Activated CD4-positive, alpha-beta T cell treated with anti-CD3 and anti-CD28 coated beads, Interleukin-2, amount 50 U/mL, for 1 hour (primary cell): ENCODE measurements around the gene IFT88.
"Not testable (repeated sequence)": the region's sequence is repeated elsewhere in the genome, so short reads cannot be mapped to it uniquely, and the experiment has no call there.

Experiments
- DNase-seq: peaks from one replicate; pipeline ENCODE4 v3.0.0-alpha.2; 2020

The IFT88 gene

GRCh38 chr13:20647758-20648157 is 80.8 kb downstream of the IFT88 start:
- no peak for DNase-seq

GRCh38 chr13:20652946-20653345 is 86.0 kb downstream of the IFT88 start:
- DNase-seq, result no peak

GRCh38 chr13:20654156-20654555 is 87.2 kb downstream of the IFT88 start:
- DNase-seq, result no peak

- no peak for DNase-seq
Observed at GRCh38 chr13:20658451-20659040, 91.6 kb downstream of the IFT88 start.

GRCh38 chr13:20664351-20664750 is 97.4 kb downstream of the IFT88 start:
- DNase-seq, result no peak

GRCh38 chr13:20666948-20667347 is 100.0 kb downstream of the IFT88 start:
- no peak for DNase-seq

- DNase-seq, result no peak
Observed at GRCh38 chr13:20667857-20668437, 101.0 kb downstream of the IFT88 start.

GRCh38 chr13:20669162-20669561 is 102.2 kb downstream of the IFT88 start:
- no peak for DNase-seq

GRCh38 chr13:20671789-20672188 is 104.8 kb downstream of the IFT88 start:
- DNase-seq, result no peak

GRCh38 chr13:20672772-20673171 is 105.8 kb downstream of the IFT88 start:
- no peak for DNase-seq

- no peak for DNase-seq
Observed at GRCh38 chr13:20673715-20674114, 106.8 kb downstream of the IFT88 start.

- no peak for DNase-seq
Observed at GRCh38 chr13:20676213-20676612, 109.3 kb downstream of the IFT88 start.

GRCh38 chr13:20678606-20679005 is 111.6 kb downstream of the IFT88 start:
- DNase-seq, result not testable (repeated sequence)

- DNase-seq, result no peak
Observed at GRCh38 chr13:20679879-20680278, 112.9 kb downstream of the IFT88 start.

GRCh38 chr13:20680416-20681080 is 113.6 kb downstream of the IFT88 start:
- DNase-seq, result no peak

- not testable (repeated sequence) for DNase-seq
Observed at GRCh38 chr13:20681481-20681880, 114.5 kb downstream of the IFT88 start.

GRCh38 chr13:20682061-20682460 is 115.1 kb downstream of the IFT88 start:
- no peak for DNase-seq

GRCh38 chr13:20684041-20684440 is 117.1 kb downstream of the IFT88 start:
- no peak for DNase-seq

- no peak for DNase-seq
Observed at GRCh38 chr13:20684546-20684945, 117.6 kb downstream of the IFT88 start.

- DNase-seq, result no peak
Observed at GRCh38 chr13:20685092-20685491, 118.1 kb downstream of the IFT88 start.

GRCh38 chr13:20686167-20686566 is 119.2 kb downstream of the IFT88 start:
- DNase-seq, result no peak

- no peak for DNase-seq
Observed at GRCh38 chr13:20686863-20687579, 120.1 kb downstream of the IFT88 start.

GRCh38 chr13:20689291-20689690 is 122.3 kb downstream of the IFT88 start:
- no peak for DNase-seq

GRCh38 chr13:20691616-20692015 is 124.7 kb downstream of the IFT88 start:
- no peak for DNase-seq
